ENCODE results near the gene ATRNL1. TPM values are rescaled to one million over a fixed set of nuclear protein-coding genes. Genes with fewer than 3 reads are reported as not detected.

The ATRNL1 gene
- total RNA-seq, 1 experiment from 2014 or later = 1.3 TPM

DNA sequence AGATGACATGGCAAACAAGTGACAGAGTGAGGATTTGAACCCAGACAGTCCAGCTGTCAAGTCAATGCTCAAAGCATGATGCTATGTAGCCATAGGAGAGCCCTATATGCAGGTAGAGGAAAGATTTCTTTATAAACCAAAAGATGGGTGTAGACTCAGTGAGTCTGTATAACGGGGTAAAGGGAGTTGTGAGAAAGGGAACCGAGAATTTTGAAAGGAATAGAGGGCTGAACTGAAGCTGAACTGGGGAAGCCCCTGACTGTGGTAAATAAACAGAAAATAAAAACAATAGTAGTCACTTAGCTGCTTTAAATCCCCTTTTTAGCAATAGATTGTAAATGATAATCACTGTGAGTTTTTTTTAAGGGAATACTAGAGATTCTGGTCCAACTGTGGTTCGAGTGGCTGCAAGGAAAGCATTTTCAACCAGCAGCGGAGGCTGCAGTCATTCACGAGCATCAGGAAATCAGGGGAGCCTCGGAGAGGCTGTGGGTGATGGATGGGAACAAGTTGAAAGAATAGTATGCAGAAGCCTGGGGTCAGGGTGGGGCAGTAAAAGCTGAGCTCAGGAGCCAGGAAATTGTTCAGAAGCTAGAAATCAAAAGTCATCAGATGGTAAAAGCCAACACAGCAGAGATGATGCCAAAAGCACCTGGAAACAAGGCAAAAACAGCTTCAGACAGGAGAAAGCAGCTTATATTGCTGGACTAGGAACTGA is 786.4 kb downstream of the ATRNL1 start:
- H3K9ac ChIP-seq (ENCODE audit: low read length) = no peak overlapping the region
- H3K4me3 ChIP-seq (replicated peaks in 1 of 2; ENCODE audit: low read depth in 1 of 2, low read length in 2 of 2) = no peak overlapping the region
- intact Hi-C loops (cut with micrococcal nuclease) = no loop called here
- ATAC-seq (no peak), DNase-seq (ENCODE audit: low read depth, low spot score) (no peak)
- no peak overlapping the region for H3K4me2 ChIP-seq (ENCODE audit: low read length)
- BruUV-seq (replicated peaks) = no TSS peak
- ChIA-PET CTCF (no interaction called here), RAD21 (ENCODE audit: low non-redundant PET in 1 of 2, low total read pairs in 2 of 2, uncharacterized antibody in 2 of 2, unreplicated experiment in 2 of 2) (no interaction called here), POLR2A (no interaction called here)
- no peak overlapping the region for H3K27ac ChIP-seq (ENCODE audit: low read depth, low read length)
- H3K4me1 ChIP-seq (ENCODE audit: control insufficient read depth in 1 of 2, insufficient read depth in 2 of 2, low read length in 2 of 2) = no peaks in the 10 kb centered on the region
- TF ChIP-seq FOSL1 (IDR thresholded peaks at IDR 0.05; ENCODE audit: low read depth) = no peak
- TF ChIP-seq SP1 (IDR thresholded peaks at IDR 0.05; ENCODE audit: low read depth) = no peak
- no peak for TF ChIP-seq JUND (IDR thresholded peaks at IDR 0.05)
- no peak for TF ChIP-seq CEBPB (IDR thresholded peaks at IDR 0.05; ENCODE audit: low read depth)
- TF ChIP-seq TCF7L2 (IDR thresholded peaks at IDR 0.05; ENCODE audit: borderline replicate concordance, extremely low read depth, insufficient read depth, insufficient read length) = no peak
- no peak for TF ChIP-seq EZH2 (IDR thresholded peaks at IDR 0.05)
- TF ChIP-seq, protein P1, sequence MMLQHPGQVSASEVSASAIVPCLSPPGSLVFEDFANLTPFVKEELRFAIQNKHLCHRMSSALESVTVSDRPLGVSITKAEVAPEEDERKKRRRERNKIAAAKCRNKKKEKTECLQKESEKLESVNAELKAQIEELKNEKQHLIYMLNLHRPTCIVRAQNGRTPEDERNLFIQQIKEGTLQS (IDR thresholded peaks at IDR 0.05) = no peak
- TF ChIP-seq ELF1 (IDR thresholded peaks at IDR 0.05; ENCODE audit: borderline replicate concordance, low read depth) = no peak
- TF ChIP-seq, protein P2, sequence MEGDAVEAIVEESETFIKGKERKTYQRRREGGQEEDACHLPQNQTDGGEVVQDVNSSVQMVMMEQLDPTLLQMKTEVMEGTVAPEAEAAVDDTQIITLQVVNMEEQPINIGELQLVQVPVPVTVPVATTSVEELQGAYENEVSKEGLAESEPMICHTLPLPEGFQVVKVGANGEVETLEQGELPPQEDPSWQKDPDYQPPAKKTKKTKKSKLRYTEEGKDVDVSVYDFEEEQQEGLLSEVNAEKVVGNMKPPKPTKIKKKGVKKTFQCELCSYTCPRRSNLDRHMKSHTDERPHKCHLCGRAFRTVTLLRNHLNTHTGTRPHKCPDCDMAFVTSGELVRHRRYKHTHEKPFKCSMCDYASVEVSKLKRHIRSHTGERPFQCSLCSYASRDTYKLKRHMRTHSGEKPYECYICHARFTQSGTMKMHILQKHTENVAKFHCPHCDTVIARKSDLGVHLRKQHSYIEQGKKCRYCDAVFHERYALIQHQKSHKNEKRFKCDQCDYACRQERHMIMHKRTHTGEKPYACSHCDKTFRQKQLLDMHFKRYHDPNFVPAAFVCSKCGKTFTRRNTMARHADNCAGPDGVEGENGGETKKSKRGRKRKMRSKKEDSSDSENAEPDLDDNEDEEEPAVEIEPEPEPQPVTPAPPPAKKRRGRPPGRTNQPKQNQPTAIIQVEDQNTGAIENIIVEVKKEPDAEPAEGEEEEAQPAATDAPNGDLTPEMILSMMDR (IDR thresholded peaks at IDR 0.05 in 2 of 3, conservative IDR thresholded peaks at IDR 0.05 in 1 of 3; ENCODE audit: borderline replicate concordance in 1 of 3, insufficient read depth in 1 of 3, low read depth in 2 of 3, low read length in 2 of 3) = no peak
- TF ChIP-seq RAD21 (IDR thresholded peaks at IDR 0.05; ENCODE audit: low read depth) = no peak
- TF ChIP-seq, protein P3, sequence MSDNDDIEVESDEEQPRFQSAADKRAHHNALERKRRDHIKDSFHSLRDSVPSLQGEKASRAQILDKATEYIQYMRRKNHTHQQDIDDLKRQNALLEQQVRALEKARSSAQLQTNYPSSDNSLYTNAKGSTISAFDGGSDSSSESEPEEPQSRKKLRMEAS (IDR thresholded peaks at IDR 0.05) = no peak
- no peak for TF ChIP-seq POLR2A (IDR thresholded peaks at IDR 0.05; ENCODE audit: borderline replicate concordance, extremely low read depth, insufficient read depth, insufficient read length)
- TF ChIP-seq EGR1 (IDR thresholded peaks at IDR 0.05; ENCODE audit: low read depth) = no peak
- TF ChIP-seq, protein P4, sequence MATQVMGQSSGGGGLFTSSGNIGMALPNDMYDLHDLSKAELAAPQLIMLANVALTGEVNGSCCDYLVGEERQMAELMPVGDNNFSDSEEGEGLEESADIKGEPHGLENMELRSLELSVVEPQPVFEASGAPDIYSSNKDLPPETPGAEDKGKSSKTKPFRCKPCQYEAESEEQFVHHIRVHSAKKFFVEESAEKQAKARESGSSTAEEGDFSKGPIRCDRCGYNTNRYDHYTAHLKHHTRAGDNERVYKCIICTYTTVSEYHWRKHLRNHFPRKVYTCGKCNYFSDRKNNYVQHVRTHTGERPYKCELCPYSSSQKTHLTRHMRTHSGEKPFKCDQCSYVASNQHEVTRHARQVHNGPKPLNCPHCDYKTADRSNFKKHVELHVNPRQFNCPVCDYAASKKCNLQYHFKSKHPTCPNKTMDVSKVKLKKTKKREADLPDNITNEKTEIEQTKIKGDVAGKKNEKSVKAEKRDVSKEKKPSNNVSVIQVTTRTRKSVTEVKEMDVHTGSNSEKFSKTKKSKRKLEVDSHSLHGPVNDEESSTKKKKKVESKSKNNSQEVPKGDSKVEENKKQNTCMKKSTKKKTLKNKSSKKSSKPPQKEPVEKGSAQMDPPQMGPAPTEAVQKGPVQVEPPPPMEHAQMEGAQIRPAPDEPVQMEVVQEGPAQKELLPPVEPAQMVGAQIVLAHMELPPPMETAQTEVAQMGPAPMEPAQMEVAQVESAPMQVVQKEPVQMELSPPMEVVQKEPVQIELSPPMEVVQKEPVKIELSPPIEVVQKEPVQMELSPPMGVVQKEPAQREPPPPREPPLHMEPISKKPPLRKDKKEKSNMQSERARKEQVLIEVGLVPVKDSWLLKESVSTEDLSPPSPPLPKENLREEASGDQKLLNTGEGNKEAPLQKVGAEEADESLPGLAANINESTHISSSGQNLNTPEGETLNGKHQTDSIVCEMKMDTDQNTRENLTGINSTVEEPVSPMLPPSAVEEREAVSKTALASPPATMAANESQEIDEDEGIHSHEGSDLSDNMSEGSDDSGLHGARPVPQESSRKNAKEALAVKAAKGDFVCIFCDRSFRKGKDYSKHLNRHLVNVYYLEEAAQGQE (IDR thresholded peaks at IDR 0.05; ENCODE audit: low read depth) = no peak
- TF ChIP-seq EZH2phosphoT487 (IDR thresholded peaks at IDR 0.05; ENCODE audit: borderline replicate concordance) = no peak
- no peak for TF ChIP-seq SRF (IDR thresholded peaks at IDR 0.05; ENCODE audit: low read depth)
- no peaks in the 10 kb centered on the region for H3K9me3 ChIP-seq (ENCODE audit: control insufficient read depth in 1 of 2, insufficient read depth in 1 of 2, low read depth in 1 of 2, low read length in 2 of 2)
- H3K9me2 ChIP-seq (ENCODE audit: insufficient read depth) = no peaks in the 10 kb centered on the region
- H3K79me2 ChIP-seq (ENCODE audit: insufficient read depth, low read length) = no peaks in the 10 kb centered on the region
- peaks cover 48% of the 10 kb centered on the region; the same call in 1 of the 2 replicates for H3K27me3 ChIP-seq (ENCODE audit: insufficient read depth, low read length)
- H4K20me1 ChIP-seq (ENCODE audit: insufficient read depth) = no peaks in the 10 kb centered on the region
- no peak overlapping the region for H2AFZ ChIP-seq (ENCODE audit: low read depth, low read length, poor library complexity, severe bottlenecking)
- no peaks in the 10 kb centered on the region for H3K36me3 ChIP-seq (ENCODE audit: control insufficient read depth in 1 of 2, insufficient read depth in 2 of 2, low read length in 2 of 2)
